ENCODE measurements around the gene MR1.

GRCh38 chr1:181033128-181033798 is 520 bp upstream of the MR1 start:
- no peak for TF ChIP-seq CTCF (IDR thresholded peaks at IDR 0.05)
- TF ChIP-seq POLR2A (IDR thresholded peaks at IDR 0.05): no peak
- TF ChIP-seq EP300 (IDR thresholded peaks at IDR 0.05): no peak
